Stimulated activated naive B cell treated with anti-CD40 and anti-IgM and Interleukin-4, amounts not matched to agents 10 μg/mL and 1 μg/mL and 100 μg/mL, for 72 hours (primary cell): ENCODE results near the gene RPLP2.

Experiments
- ATAC-seq, 2 donors: fragments of 150-1000 bp; cut with Tn5 transposase; replicated peaks; 2 replicates each; pipeline ENCODE4 v1.10.0; 2021; ENCODE audit warnings: moderate library complexity in 1 of 2
- DNase-seq: peaks from one replicate; pipeline ENCODE4 v3.0.0; 2021
- H3K27ac Mint-ChIP-seq: one replicate; pipeline ENCODE4 v1.8.0; 2022; ENCODE audit warnings: mild to moderate bottlenecking, mixed read lengths
- H3K27me3 Mint-ChIP-seq, 2 donors: one replicate each; pipeline ENCODE4 v1.8.0; 2022; ENCODE audit warnings: mixed read lengths in 2 of 2
- H3K36me3 Mint-ChIP-seq, 2 donors: one replicate each; pipeline ENCODE4 v1.8.0; 2022; ENCODE audit warnings: mixed read lengths in 2 of 2, mild to moderate bottlenecking in 1 of 2
- H3K4me1 Mint-ChIP-seq, 2 donors: one replicate each; pipeline ENCODE4 v1.8.0; 2022; ENCODE audit warnings: mixed read lengths in 2 of 2, mild to moderate bottlenecking in 1 of 2
- H3K4me3 Mint-ChIP-seq, 2 donors: one replicate each; pipeline ENCODE4 v1.8.0; 2022; ENCODE audit warnings: mild to moderate bottlenecking in 2 of 2, mixed read lengths in 2 of 2, moderate library complexity in 1 of 2
- H3K9me3 Mint-ChIP-seq, 2 donors: one replicate each; pipeline ENCODE4 v1.8.0; 2022; ENCODE audit warnings: mixed read lengths in 2 of 2, mild to moderate bottlenecking in 1 of 2

RPLP2 gene

DNA sequence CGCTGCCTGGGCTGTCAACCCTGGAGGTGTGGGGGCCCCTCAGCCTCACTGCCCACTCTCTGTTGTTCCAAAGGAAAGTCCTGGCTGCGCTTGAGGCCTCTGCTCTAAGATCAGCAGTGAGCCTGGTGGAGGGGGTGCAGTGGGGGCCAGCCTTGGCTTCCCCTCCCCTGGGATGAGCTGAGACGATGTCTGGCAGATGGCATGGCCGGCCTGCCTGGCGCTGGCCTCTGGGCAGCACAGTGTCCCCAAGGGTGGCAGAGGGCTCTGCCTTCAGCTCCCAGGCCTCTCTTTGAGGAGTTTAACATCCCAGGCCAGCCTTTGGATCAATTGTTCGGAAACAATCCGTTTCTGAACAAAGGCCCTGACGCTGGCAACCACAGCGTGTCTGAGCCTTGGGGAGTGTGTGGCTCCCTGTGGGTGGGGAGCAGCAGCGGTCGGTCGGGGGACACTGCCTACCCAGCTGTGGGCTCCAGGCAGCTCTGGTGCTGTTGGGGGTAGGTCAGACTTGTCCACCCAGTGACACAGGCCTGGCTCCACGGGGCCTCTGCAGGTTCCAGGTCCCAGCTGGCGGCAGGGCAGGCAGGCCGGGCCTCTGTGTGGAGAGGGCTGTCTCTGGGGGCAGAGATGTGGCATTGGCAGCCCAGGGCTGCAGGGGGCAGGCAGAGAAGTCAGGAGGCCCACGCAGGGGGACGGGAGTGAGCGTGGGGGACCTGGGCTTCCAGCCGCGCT lies 45.0 kb downstream of the RPLP2 start:
- Mint-ChIP-seq H3K9me3 (no peaks in the 10 kb centered on the region), H3K36me3 (no peaks in the 10 kb centered on the region), H3K4me3 (no peak overlapping the region), H3K4me1 (peaks cover 0 to 7% of the 10 kb centered on the region in 2 donors), H3K27me3 (peaks cover 0 to 9% of the 10 kb centered on the region in 2 donors), H3K27ac (no peak overlapping the region)
- DNase-seq = no peak
- no peak for ATAC-seq

DNA sequence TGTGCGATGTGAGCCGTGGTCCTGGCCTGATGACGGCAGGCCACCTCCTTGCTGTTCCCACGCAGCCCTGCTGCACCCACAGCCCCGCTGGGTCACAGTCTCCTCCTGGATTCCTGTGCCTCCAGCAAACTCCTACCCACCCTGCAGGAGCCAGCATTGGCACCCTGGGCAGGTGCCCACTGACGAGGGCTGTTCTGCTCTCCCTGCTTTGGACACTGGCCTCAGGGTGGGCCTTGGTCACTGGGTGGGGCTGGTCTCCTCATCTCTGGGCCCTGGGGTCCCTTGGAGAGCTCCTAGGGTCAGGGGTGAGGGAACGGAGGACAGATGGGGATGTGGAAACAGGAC lies 45.5 kb downstream of the RPLP2 start:
- H3K27me3 Mint-ChIP-seq = peaks cover 0 to 9% of the 10 kb centered on the region in 2 donors
- no peak for DNase-seq
- no peaks in the 10 kb centered on the region for H3K36me3 Mint-ChIP-seq
- H3K9me3 Mint-ChIP-seq = no peaks in the 10 kb centered on the region
- peaks cover 0 to 7% of the 10 kb centered on the region in 2 donors for H3K4me1 Mint-ChIP-seq
- no peak overlapping the region for H3K4me3 Mint-ChIP-seq
- H3K27ac Mint-ChIP-seq = no peak overlapping the region
- no peak for ATAC-seq

DNA sequence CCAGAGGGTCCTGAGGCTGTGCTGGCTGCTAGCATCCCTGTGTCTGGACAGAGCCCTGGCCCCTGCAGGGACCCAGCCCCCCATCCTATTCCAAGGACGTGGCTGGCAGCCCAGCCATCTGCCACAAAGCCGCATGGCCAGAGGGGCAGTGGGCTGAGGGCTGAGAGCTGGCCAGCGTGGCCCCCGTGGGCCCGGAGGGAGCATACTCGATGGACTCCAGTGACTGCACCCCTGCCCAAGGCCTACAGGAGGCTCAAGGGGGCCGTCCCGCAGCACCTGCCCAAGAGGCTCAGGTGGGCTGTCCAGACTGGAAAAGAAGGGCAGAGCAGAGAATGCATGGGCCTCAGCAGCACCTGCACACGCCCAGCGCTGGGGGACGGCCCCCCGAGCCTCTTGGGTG lies 46.0 kb downstream of the RPLP2 start:
- H3K36me3 Mint-ChIP-seq = no peaks in the 10 kb centered on the region
- no peak for DNase-seq
- H3K27ac Mint-ChIP-seq = no peak overlapping the region
- no peaks in the 10 kb centered on the region for H3K9me3 Mint-ChIP-seq
- peaks cover 0 to 7% of the 10 kb centered on the region in 2 donors for H3K4me1 Mint-ChIP-seq
- H3K27me3 Mint-ChIP-seq = peaks cover 0 to 8% of the 10 kb centered on the region in 2 donors
- no peak for ATAC-seq
- no peak overlapping the region for H3K4me3 Mint-ChIP-seq

DNA sequence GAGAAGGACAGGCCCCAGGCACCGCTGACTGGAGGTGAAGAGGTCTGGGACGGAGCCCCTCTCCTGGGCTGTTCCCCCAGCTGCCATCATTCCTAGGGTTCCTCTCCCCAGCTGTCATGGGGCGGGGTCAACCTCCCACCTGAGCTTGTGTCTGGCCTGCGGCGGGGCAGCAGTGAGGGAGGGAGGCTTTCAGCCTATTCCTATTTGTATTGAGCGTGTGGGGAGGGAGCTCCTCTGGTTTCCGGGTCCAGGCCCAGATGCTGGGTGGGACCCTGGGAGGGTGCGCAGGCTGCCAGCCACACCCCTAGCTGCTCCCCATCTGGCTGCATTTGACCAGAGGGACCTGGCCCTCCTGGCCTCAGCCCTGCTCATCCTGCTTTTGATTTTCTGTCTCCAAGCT lies 46.6 kb downstream of the RPLP2 start:
- Mint-ChIP-seq H3K36me3 (no peaks in the 10 kb centered on the region), H3K4me1 (peaks cover 0 to 7% of the 10 kb centered on the region in 2 donors), H3K4me3 (no peak overlapping the region), H3K27me3 (peaks cover 0 to 2% of the 10 kb centered on the region in 2 donors), H3K9me3 (no peaks in the 10 kb centered on the region), H3K27ac (no peak overlapping the region)
- DNase-seq = no peak
- no peak for ATAC-seq

DNA sequence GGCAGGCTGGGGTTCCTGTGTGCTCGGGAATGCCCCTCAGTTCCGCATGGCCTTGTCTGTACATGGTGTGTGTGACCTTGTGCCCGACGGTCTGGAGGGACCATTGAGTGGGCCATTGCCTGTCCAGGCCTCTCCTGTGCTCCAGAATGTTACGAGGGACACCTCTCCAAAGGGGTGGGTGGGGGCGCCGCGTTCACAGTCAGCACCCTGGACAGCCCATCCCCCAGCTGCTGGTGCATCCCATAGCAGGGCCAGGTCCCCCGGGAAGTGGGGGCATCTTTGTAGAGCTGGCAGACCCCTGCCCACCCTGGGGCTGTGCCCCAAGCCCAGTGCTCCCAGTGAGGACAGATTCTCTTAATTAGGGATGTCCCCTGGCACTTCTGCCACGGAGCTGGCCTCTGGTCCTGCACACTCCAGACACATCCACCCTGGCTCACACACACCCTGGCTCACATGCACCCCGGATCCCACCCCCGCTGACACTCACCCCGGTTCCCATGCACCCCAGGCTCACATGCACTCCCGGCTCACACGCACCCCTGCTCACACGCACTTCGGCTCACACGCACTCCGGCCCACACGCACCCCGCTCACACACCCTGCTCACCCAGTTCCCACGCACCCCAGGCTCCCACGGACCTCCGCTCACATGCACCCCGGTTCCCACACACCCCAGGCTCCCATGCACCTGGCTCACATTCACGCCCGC lies 48.4 kb downstream of the RPLP2 start:
- H3K36me3 Mint-ChIP-seq = no peaks in the 10 kb centered on the region
- no peaks in the 10 kb centered on the region for H3K9me3 Mint-ChIP-seq
- peak overlapping the region; percentile 56 for H3K27ac Mint-ChIP-seq
- no peak overlapping the region for H3K4me3 Mint-ChIP-seq
- H3K4me1 Mint-ChIP-seq = peaks cover 0 to 7% of the 10 kb centered on the region in 2 donors
- DNase-seq = no peak
- no peak for ATAC-seq
- no peaks in the 10 kb centered on the region for H3K27me3 Mint-ChIP-seq

DNA sequence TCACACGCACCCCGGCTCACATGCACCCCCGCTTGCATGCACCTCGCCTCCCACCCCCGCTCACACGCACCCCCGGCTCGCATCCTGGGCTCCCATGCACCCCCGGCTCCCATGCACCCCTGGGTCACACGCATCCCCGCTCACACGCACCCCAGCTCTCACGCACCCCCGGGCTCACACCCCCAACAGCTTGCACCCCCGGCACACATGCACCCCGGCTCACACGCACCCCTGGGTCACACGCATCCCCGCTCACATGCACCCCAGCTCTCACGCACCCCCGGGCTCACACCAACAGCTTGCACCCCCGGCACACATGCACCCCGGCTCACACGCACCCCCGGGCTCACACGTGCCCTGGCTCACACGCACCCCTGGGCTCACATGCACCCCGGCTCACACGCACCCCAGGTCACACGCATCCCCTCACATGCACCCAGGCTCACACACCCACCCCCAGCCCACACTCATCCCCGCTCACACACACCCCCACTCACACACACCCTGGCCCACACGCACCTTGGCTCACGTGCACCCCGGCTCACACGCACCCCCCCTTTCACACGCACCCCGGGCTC lies 49.1 kb downstream of the RPLP2 start:
- no peaks in the 10 kb centered on the region for H3K27me3 Mint-ChIP-seq
- no peaks in the 10 kb centered on the region for H3K9me3 Mint-ChIP-seq
- no peak overlapping the region for H3K4me3 Mint-ChIP-seq
- DNase-seq = no peak
- H3K4me1 Mint-ChIP-seq = peaks cover 0 to 7% of the 10 kb centered on the region in 2 donors
- peak overlapping the region; percentile 51 for H3K27ac Mint-ChIP-seq
- ATAC-seq = no peak
- H3K36me3 Mint-ChIP-seq = no peaks in the 10 kb centered on the region

- Mint-ChIP-seq H3K27ac (peak overlapping the region; percentile 44), H3K27me3 (no peaks in the 10 kb centered on the region), H3K4me3 (no peak overlapping the region), H3K4me1 (peaks cover 0 to 7% of the 10 kb centered on the region in 2 donors), H3K9me3 (no peaks in the 10 kb centered on the region), H3K36me3 (no peaks in the 10 kb centered on the region)
- ATAC-seq (no peak), DNase-seq (no peak)
These were observed 49.8 kb downstream of the RPLP2 start for GRCh38 chr11:859394-860131.

DNA sequence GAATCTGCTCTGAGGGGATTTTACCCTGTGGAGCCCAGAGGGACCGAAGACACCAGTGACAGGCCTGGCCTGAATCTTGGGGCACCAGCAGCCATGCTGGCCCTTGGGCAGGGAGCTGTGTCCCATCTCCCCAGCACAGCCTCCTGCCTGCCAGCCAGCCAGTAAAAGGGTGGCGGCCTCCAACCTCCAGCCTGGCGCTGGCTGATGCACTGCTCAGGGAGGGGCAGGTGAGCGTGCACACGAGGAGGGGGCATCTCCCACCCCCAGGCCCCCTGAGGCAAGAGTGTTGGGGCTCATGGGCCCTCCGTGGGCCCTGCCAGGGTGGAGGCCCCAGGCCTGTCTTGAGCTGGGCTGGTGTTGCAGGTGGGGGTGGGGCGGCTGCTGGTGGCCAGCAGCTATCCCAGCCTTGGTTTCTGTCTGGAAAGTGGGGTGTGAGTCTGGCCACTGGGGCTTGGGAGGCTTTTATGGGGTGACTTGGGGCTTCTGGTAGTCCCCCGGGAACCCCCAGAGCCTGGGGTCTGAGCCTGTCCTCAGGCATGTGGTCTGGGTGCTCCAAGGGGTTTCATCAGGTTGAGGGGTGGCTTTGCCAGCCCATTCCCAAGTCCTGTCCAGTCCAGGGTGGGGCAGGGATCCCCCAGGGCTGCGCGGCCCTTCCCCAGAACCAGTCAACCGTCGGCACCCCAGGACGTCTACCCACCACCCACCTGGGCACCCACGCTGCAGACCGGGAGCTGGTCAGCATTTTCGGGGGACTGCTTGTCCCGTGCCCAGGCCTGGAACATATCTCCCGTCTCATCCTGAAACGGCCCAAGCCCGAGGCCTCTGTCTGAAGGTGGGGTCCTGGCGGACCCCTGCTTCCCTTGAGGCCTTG lies 50.7 kb downstream of the RPLP2 start:
- ATAC-seq (no peak), DNase-seq (no peak)
- Mint-ChIP-seq H3K4me3 (no peak overlapping the region), H3K27me3 (no peaks in the 10 kb centered on the region), H3K27ac (peak overlapping the region; percentile 44), H3K4me1 (peaks cover 0 to 7% of the 10 kb centered on the region in 2 donors), H3K36me3 (no peaks in the 10 kb centered on the region), H3K9me3 (no peaks in the 10 kb centered on the region)

- H3K4me3 Mint-ChIP-seq = no peak overlapping the region
- peaks cover 0 to 7% of the 10 kb centered on the region in 2 donors for H3K4me1 Mint-ChIP-seq
- H3K36me3 Mint-ChIP-seq = peaks cover 0 to 3% of the 10 kb centered on the region in 2 donors
- no peak for DNase-seq
- no peak for ATAC-seq
- peak overlapping the region; percentile 14 for H3K27ac Mint-ChIP-seq
- no peaks in the 10 kb centered on the region for H3K27me3 Mint-ChIP-seq
- H3K9me3 Mint-ChIP-seq = no peaks in the 10 kb centered on the region
These were observed 51.3 kb downstream of the RPLP2 start for GRCh38 chr11:861105-861479.

DNA sequence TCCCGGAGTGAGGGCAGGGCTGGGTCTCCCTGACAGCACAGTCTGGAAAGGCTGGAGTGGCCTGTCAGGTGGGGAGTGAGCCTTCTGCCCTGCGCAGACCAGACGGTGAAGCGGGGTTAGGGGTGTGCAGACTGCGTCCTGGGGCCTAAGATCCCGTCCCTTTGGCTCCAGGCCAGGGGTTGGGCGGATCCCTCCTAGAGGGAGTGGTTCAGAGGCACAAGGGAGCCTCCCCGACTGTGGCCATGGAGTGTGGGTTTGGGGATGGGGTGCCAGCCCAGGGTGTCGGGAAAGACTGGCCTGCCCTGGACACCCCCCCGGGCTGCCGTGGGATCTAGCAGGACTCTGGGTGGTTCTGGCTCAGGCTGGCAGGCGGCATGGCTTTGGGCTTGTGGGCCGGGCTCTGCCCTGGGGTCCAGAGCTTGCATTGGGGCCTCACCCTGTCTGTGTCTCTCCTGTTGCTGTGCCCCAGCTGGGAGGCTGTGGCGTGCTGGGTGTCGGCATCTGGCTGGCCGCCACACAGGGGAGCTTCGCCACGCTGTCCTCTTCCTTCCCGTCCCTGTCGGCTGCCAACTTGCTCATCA lies 52.4 kb downstream of the RPLP2 start:
- no peaks in the 10 kb centered on the region for H3K9me3 Mint-ChIP-seq
- H3K4me3 Mint-ChIP-seq = no peak overlapping the region
- no peak for DNase-seq
- H3K36me3 Mint-ChIP-seq = peaks cover 2 to 3% of the 10 kb centered on the region in 2 donors
- peak overlapping the region; percentile 39 for H3K27ac Mint-ChIP-seq
- H3K4me1 Mint-ChIP-seq = peaks cover 0 to 3% of the 10 kb centered on the region in 2 donors
- no peaks in the 10 kb centered on the region for H3K27me3 Mint-ChIP-seq
- no peak for ATAC-seq
